ENCODE measurements around the gene P2RY2.

Gene P2RY2

GRCh38 chr11:73205661-73206343 is 12.3 kb upstream of the P2RY2 start:
- H3K27ac ChIP-seq (ENCODE audit: low read depth, low read length), result no peak overlapping the region
- no peak for TF ChIP-seq CTCF (IDR thresholded peaks at IDR 0.05; ENCODE audit: insufficient read depth, low read length, poor library complexity, severe bottlenecking)
- no peak for TF ChIP-seq EZH2phosphoT487 (conservative IDR thresholded peaks at IDR 0.05; ENCODE audit: low read length)

GRCh38 chr11:73206801-73207200 is 11.3 kb upstream of the P2RY2 start:
- no peak overlapping the region for H3K4me3 ChIP-seq (ENCODE audit: insufficient read depth, low read length, poor library complexity, severe bottlenecking)
- H3K27ac ChIP-seq (ENCODE audit: low read depth, low read length), result no peak overlapping the region

More at GRCh38 chr11:73205661-73206343, 12.3 kb upstream of the P2RY2 start:
- no peak overlapping the region for H3K4me3 ChIP-seq (ENCODE audit: insufficient read depth, low read length, poor library complexity, severe bottlenecking)
- no peak overlapping the region for H2AFZ ChIP-seq (ENCODE audit: low read depth, low read length, severe bottlenecking)
- H3F3A ChIP-seq (ENCODE audit: insufficient read depth), result no peaks in the 10 kb centered on the region
- H3K9ac ChIP-seq (ENCODE audit: low read length), result no peak overlapping the region
- H3K27me3 ChIP-seq (ENCODE audit: low read length), result no peaks in the 10 kb centered on the region
- H3K79me2 ChIP-seq (ENCODE audit: insufficient read depth, low read length), result no peaks in the 10 kb centered on the region
- no peaks in the 10 kb centered on the region for H3K36me3 ChIP-seq (ENCODE audit: low read length)
- no peaks in the 10 kb centered on the region for H3K9me2 ChIP-seq (replicated peaks; ENCODE audit: insufficient read depth, low read length)
- H3K9me3 ChIP-seq (ENCODE audit: insufficient read depth, low read length), result no peaks in the 10 kb centered on the region
- no peaks in the 10 kb centered on the region for H4K20me1 ChIP-seq (ENCODE audit: low read depth, low read length)
- H3K4me2 ChIP-seq (ENCODE audit: low read depth, low read length, poor library complexity, severe bottlenecking), result no peak overlapping the region

GRCh38 chr11:73209892-73210291 is 8.2 kb upstream of the P2RY2 start:
- Histone ChIP-seq H3K9me2 (replicated peaks; ENCODE audit: insufficient read depth, low read length) (no peaks in the 10 kb centered on the region), H3K36me3 (ENCODE audit: low read length) (no peaks in the 10 kb centered on the region), H3K27me3 (ENCODE audit: low read length) (no peaks in the 10 kb centered on the region), H2AFZ (ENCODE audit: low read depth, low read length, severe bottlenecking) (no peak overlapping the region), H3K79me2 (ENCODE audit: insufficient read depth, low read length) (no peaks in the 10 kb centered on the region), H3F3A (ENCODE audit: insufficient read depth) (no peaks in the 10 kb centered on the region), H3K9me3 (ENCODE audit: insufficient read depth, low read length) (no peaks in the 10 kb centered on the region), H3K27ac (ENCODE audit: low read depth, low read length) (no peak overlapping the region), H4K20me1 (ENCODE audit: low read depth, low read length) (no peaks in the 10 kb centered on the region), H3K4me2 (ENCODE audit: low read depth, low read length, poor library complexity, severe bottlenecking) (no peak overlapping the region), H3K4me3 (ENCODE audit: insufficient read depth, low read length, poor library complexity, severe bottlenecking) (no peak overlapping the region), H3K9ac (ENCODE audit: low read length) (no peak overlapping the region)
- TF ChIP-seq CTCF (IDR thresholded peaks at IDR 0.05; ENCODE audit: insufficient read depth, low read length, poor library complexity, severe bottlenecking) (no peak), EZH2phosphoT487 (conservative IDR thresholded peaks at IDR 0.05; ENCODE audit: low read length) (no peak)

More at GRCh38 chr11:73206801-73207200, 11.3 kb upstream of the P2RY2 start:
- Histone ChIP-seq H2AFZ (ENCODE audit: low read depth, low read length, severe bottlenecking) (no peak overlapping the region), H3K9ac (ENCODE audit: low read length) (no peak overlapping the region), H3K27me3 (ENCODE audit: low read length) (no peaks in the 10 kb centered on the region), H3F3A (ENCODE audit: insufficient read depth) (no peaks in the 10 kb centered on the region), H3K4me2 (ENCODE audit: low read depth, low read length, poor library complexity, severe bottlenecking) (no peak overlapping the region), H4K20me1 (ENCODE audit: low read depth, low read length) (no peaks in the 10 kb centered on the region), H3K79me2 (ENCODE audit: insufficient read depth, low read length) (no peaks in the 10 kb centered on the region), H3K36me3 (ENCODE audit: low read length) (no peaks in the 10 kb centered on the region), H3K9me2 (replicated peaks; ENCODE audit: insufficient read depth, low read length) (no peaks in the 10 kb centered on the region), H3K9me3 (ENCODE audit: insufficient read depth, low read length) (no peaks in the 10 kb centered on the region)
- TF ChIP-seq EZH2phosphoT487 (conservative IDR thresholded peaks at IDR 0.05; ENCODE audit: low read length) (no peak), CTCF (IDR thresholded peaks at IDR 0.05; ENCODE audit: insufficient read depth, low read length, poor library complexity, severe bottlenecking) (no peak)

Measured in SU-DHL-6 (cell line).